HG02970 (cell line): ENCODE results near the gene STK33.
"Not testable (repeated sequence)": the region's sequence is repeated elsewhere in the genome, so short reads cannot be mapped to it uniquely, and the experiment has no call there.

Experiments used
- ATAC-seq: cut with Tn5 transposase; IDR thresholded peaks from one replicate; pipeline ENCODE4 v1.9.1; 2021; ENCODE audit warnings: mild to moderate bottlenecking, moderate library complexity, moderate number of reproducible peaks; ENCODE audit not compliant: unreplicated experiment, low FRiP score

Gene STK33

DNA sequence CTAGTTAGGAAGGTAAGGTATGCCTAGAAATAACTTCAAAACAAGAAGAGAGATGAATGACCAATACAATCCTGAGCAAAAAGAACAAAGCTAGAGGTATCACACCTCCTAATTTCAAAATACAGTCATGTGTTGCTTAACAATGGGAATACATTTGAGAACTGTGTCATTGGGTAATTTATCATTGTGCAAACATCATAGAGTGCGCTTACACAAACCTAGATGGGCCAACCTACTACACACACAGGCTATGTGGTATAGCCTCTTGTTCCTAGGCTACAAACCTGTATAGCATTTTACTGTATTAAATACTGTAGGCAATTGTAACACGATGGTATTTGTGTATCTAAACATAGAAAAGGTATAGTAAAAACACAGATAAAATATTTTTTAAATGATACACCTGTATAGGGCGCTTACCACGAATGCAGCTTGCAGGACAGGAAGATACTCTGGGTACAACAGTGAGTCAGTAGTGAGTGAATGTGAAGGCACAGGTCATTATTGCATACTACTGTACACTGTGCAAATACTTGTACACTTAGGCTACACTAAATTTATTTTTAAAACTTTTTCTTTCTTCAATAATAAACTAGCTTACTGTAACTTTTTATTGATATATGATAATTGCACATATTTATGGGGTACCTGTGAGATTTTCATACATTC lies 48.2 kb downstream of the STK33 start:
- ATAC-seq, result no peak

GRCh38 chr11:8544807-8545206 lies 49.2 kb downstream of the STK33 start:
- ATAC-seq, result no peak

- ATAC-seq, result no peak
Observed at GRCh38 chr11:8543278-8543677, 50.8 kb downstream of the STK33 start.

GRCh38 chr11:8541448-8541847 lies 52.6 kb downstream of the STK33 start:
- ATAC-seq, result no peak

GRCh38 chr11:8533332-8533731 lies 60.7 kb downstream of the STK33 start:
- no peak for ATAC-seq

DNA sequence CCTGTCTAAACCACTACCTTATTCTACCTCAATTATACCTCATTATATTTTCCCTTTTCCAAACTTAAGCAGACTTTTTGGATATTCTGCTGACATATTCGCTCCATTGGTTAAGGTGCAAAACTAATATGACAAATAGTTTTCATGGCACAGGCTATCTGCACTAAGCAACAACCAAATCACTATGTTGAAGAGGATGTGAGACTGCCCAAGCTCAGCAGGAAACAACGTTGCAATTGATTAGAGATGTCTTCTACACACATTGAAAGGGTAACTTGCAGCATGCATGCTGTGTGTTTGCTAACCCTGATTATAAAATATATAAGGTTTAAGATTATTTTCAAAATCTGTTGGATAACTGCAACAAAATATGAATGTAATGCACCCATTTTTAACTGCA lies 61.6 kb downstream of the STK33 start:
- peak; percentile 63 for ATAC-seq

DNA sequence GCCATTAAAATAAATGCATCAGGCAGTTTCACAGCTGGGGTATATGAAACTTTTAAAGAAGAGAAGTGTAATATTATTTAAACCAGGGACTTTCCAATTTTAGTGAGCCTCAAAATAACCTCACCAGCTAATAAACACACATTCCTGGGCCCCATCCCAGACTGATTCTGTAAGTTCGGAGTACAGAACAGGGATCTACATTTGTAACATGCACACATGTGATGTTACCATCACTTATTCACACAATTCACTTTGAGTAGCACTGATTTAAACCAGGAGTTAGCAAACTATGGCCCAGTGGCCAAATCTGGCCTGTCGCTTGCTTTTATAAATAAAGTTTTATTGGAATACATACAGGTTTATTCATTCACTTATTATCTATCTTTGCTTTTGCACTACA lies 62.0 kb downstream of the STK33 start:
- ATAC-seq, result no peak

DNA sequence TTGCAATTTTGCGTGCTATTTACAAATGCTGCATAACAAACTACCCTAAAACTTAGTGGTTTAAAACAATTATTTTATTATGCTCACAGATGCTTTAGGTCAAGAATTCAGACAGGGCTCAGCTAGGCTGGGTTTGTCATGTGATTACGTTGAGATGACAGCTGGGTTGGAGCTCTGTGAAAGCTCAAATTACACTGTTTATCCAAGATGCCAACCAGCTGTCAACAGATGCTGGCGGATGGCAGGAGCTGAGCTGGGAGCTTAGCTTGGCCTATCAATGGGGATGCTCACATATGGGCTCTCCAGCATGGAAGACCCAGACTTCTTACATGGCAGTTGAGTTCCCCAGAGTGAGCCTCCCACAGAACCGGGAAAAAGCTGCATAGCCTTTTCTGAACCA lies 62.7 kb downstream of the STK33 start:
- no peak for ATAC-seq

GRCh38 chr11:8527939-8528338 lies 66.1 kb downstream of the STK33 start:
- ATAC-seq, result no peak

DNA sequence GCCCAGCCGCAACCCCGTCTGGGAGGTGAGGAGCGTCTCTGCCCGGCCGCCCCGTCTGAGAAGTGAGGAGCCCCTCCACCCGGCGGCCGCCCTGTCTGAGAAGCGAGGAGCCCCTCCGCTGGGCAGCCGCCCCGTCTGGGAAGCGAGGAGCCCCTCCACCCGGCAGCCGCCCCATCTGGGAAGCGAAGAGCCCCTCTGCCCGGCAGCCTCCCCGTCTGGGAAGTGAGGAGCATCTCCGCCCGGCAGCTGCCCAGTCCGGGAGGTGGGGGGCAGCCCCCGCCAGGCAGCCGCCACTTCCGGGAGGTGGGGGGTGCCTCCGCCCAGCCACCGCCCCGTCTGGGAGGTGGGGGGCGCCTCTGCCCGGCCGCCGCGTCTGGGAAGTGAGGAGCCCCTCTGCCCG lies 70.6 kb downstream of the STK33 start:
- no peak for ATAC-seq

DNA sequence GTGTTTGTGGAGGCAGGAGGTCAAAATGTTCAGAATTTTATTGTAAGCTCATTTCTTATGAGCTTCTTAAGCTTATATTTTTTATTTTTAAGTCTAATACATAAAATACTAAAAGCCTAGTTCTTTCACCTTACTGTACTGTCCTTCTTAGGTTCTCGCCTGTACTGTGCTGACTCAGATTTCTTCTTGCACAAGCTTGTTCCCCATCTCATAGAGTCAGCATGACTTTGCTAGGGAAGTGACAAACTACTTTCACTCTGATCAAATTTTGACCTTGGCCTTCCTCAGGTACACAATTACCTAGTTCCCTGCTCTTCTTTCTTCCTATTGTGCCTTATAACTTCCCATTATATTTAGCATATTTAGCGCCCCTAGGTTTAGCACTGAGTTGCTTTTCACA lies 81.5 kb downstream of the STK33 start:
- no peak for ATAC-seq

GRCh38 chr11:8503910-8504364 lies 90.1 kb downstream of the STK33 start:
- ATAC-seq, result no peak

GRCh38 chr11:8501836-8502235 lies 92.2 kb downstream of the STK33 start:
- ATAC-seq, result no peak

- ATAC-seq, result no peak
Observed at GRCh38 chr11:8488395-8488794, 105.6 kb downstream of the STK33 start.

DNA sequence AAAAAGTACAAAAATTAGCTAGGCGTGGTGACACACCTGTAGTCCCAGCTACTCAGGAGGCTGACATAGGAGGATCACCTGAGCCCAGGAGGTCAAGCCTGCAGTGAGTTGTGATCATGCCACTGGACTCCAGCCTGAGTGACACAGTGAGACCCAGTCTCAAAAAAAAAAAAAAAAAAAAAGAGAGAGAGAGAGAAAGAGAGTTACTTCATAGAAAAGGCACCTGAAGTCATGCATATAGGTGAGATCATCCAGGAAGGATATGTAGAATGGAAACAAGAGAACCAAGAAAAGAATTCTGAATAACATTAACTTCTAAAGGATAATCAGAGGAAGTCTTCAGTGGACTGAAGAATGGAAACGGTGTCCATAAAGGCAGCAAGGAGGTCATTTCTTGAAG lies 106.8 kb downstream of the STK33 start:
- ATAC-seq, result no peak

GRCh38 chr11:8484251-8484650 lies 109.8 kb downstream of the STK33 start:
- ATAC-seq, result no peak

DNA sequence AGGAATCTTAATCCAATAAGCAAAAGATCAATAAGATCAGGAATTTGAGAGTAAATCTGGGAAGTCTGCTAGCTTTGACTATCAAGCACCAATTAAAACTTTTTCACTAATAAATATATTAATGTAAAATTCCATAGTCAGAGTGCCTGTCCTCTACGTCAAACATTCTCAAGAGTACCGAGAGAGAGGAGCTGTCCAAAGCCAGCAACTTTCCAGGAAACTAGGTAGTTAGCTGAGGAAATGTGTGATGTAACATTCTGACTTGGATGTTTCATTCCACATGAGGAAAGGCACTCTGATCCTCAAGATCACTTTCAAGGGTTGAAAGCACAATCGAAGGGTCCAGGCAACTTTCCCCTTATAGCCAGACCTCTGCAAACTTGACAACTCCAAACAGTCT lies 113.2 kb downstream of the STK33 start:
- ATAC-seq, result no peak

DNA sequence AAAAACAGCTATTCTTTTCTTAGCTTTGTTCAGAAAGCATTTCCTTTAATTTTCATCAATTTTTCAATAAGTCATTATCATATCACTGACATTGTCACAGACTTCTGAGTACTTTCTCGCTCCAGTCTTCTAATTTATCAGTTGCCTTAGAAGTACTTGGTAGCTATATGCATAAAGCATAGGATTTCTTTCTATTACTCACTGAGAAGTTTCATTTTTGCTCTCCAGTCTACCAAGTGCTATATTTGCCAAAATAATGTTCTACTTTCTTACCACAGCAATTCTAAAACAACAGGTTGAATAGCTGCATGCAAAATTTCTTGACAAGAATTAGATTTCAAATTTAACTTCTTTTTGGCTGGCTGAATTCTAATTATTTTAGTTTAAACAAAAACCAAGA lies 116.3 kb downstream of the STK33 start:
- no peak for ATAC-seq

DNA sequence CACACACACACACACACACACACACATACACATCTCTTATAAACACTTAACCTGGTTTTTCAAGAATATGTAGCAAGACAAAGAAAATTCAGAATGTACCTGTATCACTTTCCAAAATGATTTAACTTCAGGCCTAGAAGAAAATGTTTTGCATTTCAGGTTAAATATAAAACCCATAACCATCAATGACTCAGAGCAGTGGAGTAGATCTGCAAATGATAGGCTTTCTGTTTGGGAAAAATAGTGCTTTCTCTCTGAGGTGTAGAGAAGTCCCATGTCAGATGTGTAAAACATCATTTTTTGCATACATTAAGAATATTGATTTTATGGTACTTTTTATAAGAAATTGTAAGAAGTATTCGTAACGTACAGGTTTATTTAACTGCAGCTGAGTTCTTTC lies 116.9 kb downstream of the STK33 start:
- no peak for ATAC-seq

GRCh38 chr11:8467806-8468205 lies 126.2 kb downstream of the STK33 start:
- not testable (repeated sequence) for ATAC-seq

GRCh38 chr11:8467356-8467755 lies 126.7 kb downstream of the STK33 start:
- ATAC-seq, result not testable (repeated sequence)

DNA sequence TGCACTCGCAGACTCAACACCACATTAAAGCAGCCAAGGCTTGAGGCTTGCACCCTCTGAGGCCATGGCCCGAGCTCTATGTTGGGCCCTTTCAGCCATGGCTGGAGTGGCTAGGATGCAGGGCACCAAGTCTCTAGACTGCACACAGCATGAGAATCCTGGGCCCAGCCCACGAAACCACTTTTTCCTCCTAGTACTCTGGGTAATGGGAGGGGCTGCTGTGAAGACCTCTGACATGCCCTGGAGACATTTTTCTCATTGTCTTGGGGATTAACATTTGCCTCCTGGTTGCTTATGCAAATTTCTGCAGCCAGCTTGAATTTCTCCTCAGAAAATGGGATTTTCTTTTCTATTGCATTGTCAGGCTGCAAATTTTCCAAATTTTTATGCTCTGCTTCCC lies 127.1 kb downstream of the STK33 start:
- not testable (repeated sequence) for ATAC-seq
